Adrenal gland (tissue), 12 donors: ENCODE measurements around the gene IL6. TPM values are rescaled to one million over a fixed set of nuclear protein-coding genes. Genes with fewer than 3 reads are reported as not detected.

Experiments
- DNase-seq, 7 donors: peaks; one replicate each; pipeline ENCODE4 v3.0.0-alpha.2; 2019 to 2020
- H3K27ac ChIP-seq, 5 donors: fragments of 200-600 bp; sonication (generic) in 4 of 5; 1 replicate in 3 of 5; 2 replicates in 2 of 5; pipeline versions ENCODE4 v1.5.1 to v1.8.0; 2016 to 2020; ENCODE audit warnings: mild to moderate bottlenecking in 1 of 5
- H3K27me3 ChIP-seq: fragments of 200-600 bp; 2 replicates; pipeline ENCODE4 v1.8.0; 2021
- H3K36me3 ChIP-seq, 2 donors: fragments of 200-600 bp; replicated peaks in 1 of 2; 1 replicate in 1 of 2; 2 replicates in 1 of 2; pipeline versions ENCODE4 v1.5.1 to v1.8.0; 2018 to 2022
- H3K4me1 ChIP-seq, 2 donors: fragments of 200-600 bp; replicated peaks in 1 of 2; 1 replicate in 1 of 2; 2 replicates in 1 of 2; pipeline versions ENCODE4 v1.5.1 to v1.8.0; 2018 to 2021
- H3K4me3 ChIP-seq, 4 donors: fragments of 200-600 bp; sonication (generic) in 3 of 4; one replicate each; pipeline ENCODE4 v1.5.1; 2016 to 2018
- H3K9me3 ChIP-seq, 3 donors: fragments of 200-600 bp; sonication (generic) in 1 of 3; replicated peaks in 1 of 3; 1 replicate in 2 of 3; 2 replicates in 1 of 3; pipeline versions ENCODE4 v1.5.1 to v1.8.0; 2016 to 2021
- POLR2A ChIP-seq, 2 donors: fragments of 450-650 bp; IDR thresholded peaks; one replicate each; pipeline ENCODE4 v1.6.1; 2017; ENCODE audit warnings: antibody characterized with exemption in 2 of 2, mild to moderate bottlenecking in 2 of 2, moderate library complexity in 1 of 2
- WGBS, 4 donors: extraction: QIAGEN DNeasy Blood & Tissue Kit in 2 of 4; methylation state at CpG; one replicate each; pipeline versions ENCODE4 v1.1.5 to v1.1.7; 2013 to 2017; 5-methylcytosine and 5-hydroxymethylcytosine counted together
- intact Hi-C, 2 donors: fragments of 100-400 bp; cut with DNase I; formaldehyde crosslinking; loops; one replicate each; pipeline versions ENCODE4 v1.14.1 to v1.15.0; 2022 to 2023
- polyA plus RNA-seq, 3 donors: library from polyadenylated mRNA; stranded (reverse); fragments of 200-250 nt in 2 of 3; fragments of 350-450 nt in 1 of 3; fragmentation: Illumina TruSeq in 1 of 3; extraction: RNeasy Lipid Tissue Mini Kit (QIAGEN cat#74804) in 1 of 3; gene quantifications; one replicate each; pipeline ENCODE4 v1.2.3, GENCODE V29; 2013 to 2014
- total RNA-seq, 9 donors: library from RNA; depleted of rRNA in 4 of 9; stranded (reverse); fragments of >200 nt in 4 of 9; fragments of 120-200 nt in 1 of 9; fragmentation: NEBNext Ultra II Directional in 1 of 9; extraction: Animal tissue kit (Norgen Biotek cat#: 25700) in 1 of 9; gene quantifications; one replicate each; pipeline versions ENCODE4 v1.1.0 to v1.2.4, GENCODE V29; 2013 to 2023
- TF ChIP-seq, protein P1 (sequence below), 6 experiments: fragments of 450-650 bp in 4 of 6; fragments of 200-600 bp in 2 of 6; sonication (generic) in 1 of 6; IDR thresholded peaks; 1 replicate in 5 of 6; 2 replicates in 1 of 6; pipeline versions ENCODE4 v1.5.1 to v1.8.0; 2016 to 2021; ENCODE audit warnings: antibody characterized with exemption in 6 of 6, mild to moderate bottlenecking in 2 of 6, moderate library complexity in 1 of 6
- donor health status: healthy with polysubstance abuse.
- donor health status: Bipolar disorder and iron deficiency.
- donor health status: DM: yes; HTN: yes; CAD: no.
- donor health status: DM: no; HTN: no; CAD: no.
- donor health status: DM: no; HTN: no; CAD: no.
- donor health status: DM: yes; HTN: yes; CAD: no.

IL6 gene
- total and polyA plus RNA-seq, 12 donors = 0.42 to 15.7 (median 1.0) TPM; not detected in 3

GRCh38 chr7:22681312-22681711 is 45.7 kb upstream of the IL6 start:
- Histone ChIP-seq H3K4me1 (no peaks in the 10 kb centered on the region), H3K27me3 (no peaks in the 10 kb centered on the region), H3K4me3 (no peak overlapping the region), H3K36me3 (no peaks in the 10 kb centered on the region), H3K27ac (no peak overlapping the region), H3K9me3 (no peaks in the 10 kb centered on the region)
- no peak for DNase-seq
- TF ChIP-seq, protein P1, sequence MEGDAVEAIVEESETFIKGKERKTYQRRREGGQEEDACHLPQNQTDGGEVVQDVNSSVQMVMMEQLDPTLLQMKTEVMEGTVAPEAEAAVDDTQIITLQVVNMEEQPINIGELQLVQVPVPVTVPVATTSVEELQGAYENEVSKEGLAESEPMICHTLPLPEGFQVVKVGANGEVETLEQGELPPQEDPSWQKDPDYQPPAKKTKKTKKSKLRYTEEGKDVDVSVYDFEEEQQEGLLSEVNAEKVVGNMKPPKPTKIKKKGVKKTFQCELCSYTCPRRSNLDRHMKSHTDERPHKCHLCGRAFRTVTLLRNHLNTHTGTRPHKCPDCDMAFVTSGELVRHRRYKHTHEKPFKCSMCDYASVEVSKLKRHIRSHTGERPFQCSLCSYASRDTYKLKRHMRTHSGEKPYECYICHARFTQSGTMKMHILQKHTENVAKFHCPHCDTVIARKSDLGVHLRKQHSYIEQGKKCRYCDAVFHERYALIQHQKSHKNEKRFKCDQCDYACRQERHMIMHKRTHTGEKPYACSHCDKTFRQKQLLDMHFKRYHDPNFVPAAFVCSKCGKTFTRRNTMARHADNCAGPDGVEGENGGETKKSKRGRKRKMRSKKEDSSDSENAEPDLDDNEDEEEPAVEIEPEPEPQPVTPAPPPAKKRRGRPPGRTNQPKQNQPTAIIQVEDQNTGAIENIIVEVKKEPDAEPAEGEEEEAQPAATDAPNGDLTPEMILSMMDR (IDR thresholded peaks at IDR 0.05) = no peak
- no peak for TF ChIP-seq POLR2A (IDR thresholded peaks at IDR 0.05)
- 72 to 86% (median 79%) methylated on average over 2 of the region's 2 CpGs for WGBS, 4 donors
- intact Hi-C loops = no loop called here

- H3K9me3 ChIP-seq = no peaks in the 10 kb centered on the region
- H3K27ac ChIP-seq = no peak overlapping the region
- H3K4me1 ChIP-seq = no peaks in the 10 kb centered on the region
- no peaks in the 10 kb centered on the region for H3K27me3 ChIP-seq
- intact Hi-C loops = no loop called here
- no peaks in the 10 kb centered on the region for H3K36me3 ChIP-seq
- TF ChIP-seq, protein P1 (IDR thresholded peaks at IDR 0.05) = no peak
- no peak for TF ChIP-seq POLR2A (IDR thresholded peaks at IDR 0.05)
- WGBS, 4 donors = 68 to 81% (median 71%) methylated on average over 4 of the region's 4 CpGs
- DNase-seq = no peak
- no peak overlapping the region for H3K4me3 ChIP-seq
These were observed 44.9 kb upstream of the IL6 start for GRCh38 chr7:22681852-22682657.

DNA sequence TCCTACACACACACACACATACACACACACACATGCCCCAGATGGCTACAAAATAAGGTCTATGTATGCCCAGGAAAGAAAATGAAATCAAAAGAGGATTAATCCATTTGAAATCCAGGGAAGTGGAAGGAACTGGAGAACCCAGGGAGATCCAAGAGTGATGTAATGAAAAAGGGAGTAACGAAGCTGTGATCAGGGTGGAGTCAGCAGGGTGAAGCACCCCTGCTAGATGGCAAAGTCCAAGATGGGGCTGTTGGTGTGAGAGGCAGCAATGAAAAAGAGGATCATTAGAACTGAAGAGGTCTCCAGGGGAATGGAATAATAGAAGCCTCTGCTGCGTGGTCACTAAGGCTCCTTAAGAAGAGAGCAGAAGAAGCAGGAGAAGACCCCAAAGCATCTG is 43.6 kb upstream of the IL6 start:
- DNase-seq = no peak
- Histone ChIP-seq H3K27me3 (no peaks in the 10 kb centered on the region), H3K9me3 (no peaks in the 10 kb centered on the region), H3K27ac (no peak overlapping the region), H3K4me3 (no peak overlapping the region), H3K4me1 (no peaks in the 10 kb centered on the region), H3K36me3 (no peaks in the 10 kb centered on the region)
- intact Hi-C loops = no loop called here
- TF ChIP-seq, protein P1 (IDR thresholded peaks at IDR 0.05) = no peak
- no peak for TF ChIP-seq POLR2A (IDR thresholded peaks at IDR 0.05)
- WGBS, 4 donors = 64 to 77% (median 74%) methylated on average over 2 of the region's 2 CpGs

- TF ChIP-seq, protein P1 (IDR thresholded peaks at IDR 0.05) = no peak
- TF ChIP-seq POLR2A (IDR thresholded peaks at IDR 0.05) = no peak
- DNase-seq = no peak
- intact Hi-C loops = no loop called here
- H3K27ac ChIP-seq = no peak overlapping the region
- no peaks in the 10 kb centered on the region for H3K4me1 ChIP-seq
- H3K36me3 ChIP-seq = no peaks in the 10 kb centered on the region
- no peaks in the 10 kb centered on the region for H3K9me3 ChIP-seq
- no peaks in the 10 kb centered on the region for H3K27me3 ChIP-seq
- no peak overlapping the region for H3K4me3 ChIP-seq
These were observed 40.4 kb upstream of the IL6 start for GRCh38 chr7:22686620-22687019.
